ENCODE measurements around the gene NUAK2.

The NUAK2 gene

DNA sequence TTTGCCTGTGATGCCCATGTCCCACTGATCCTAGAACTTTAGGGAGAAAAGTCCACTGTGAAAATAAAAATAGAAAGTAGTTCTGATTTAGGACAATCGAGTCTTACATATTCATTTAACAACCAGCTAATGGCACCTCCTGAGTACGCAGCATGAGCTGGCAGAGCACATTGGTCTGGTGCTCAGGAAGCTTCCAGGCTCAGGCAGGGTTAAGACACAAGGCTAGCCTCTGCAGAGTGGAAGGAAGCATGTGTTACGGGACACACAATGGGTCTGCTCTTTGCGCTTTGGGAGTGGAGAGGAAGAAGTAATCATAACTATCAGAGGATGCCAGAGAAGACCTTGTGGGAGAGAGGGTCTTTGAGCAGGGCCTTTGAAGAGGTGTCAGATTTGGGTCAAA lies 39.3 kb upstream of the NUAK2 start:
- TF ChIP-seq CTCF (IDR thresholded peaks at IDR 0.05; ENCODE audit: low read depth, low read length), result no peak
- H3K36me3 ChIP-seq, result no peaks in the 10 kb centered on the region

GRCh38 chr1:205359771-205360565 lies 38.4 kb upstream of the NUAK2 start:
- Histone ChIP-seq H3K27me3 (ENCODE audit: insufficient read depth, low read depth, severe bottlenecking) (no peaks in the 10 kb centered on the region), H3K9me3 (ENCODE audit: severe bottlenecking) (no peaks in the 10 kb centered on the region), H3K4me3 (ENCODE audit: low read depth, low read length) (peak overlapping the region; percentile 39), H3K27ac (peak overlapping the region; percentile 97), H3K36me3 (no peaks in the 10 kb centered on the region)
- TF ChIP-seq CTCF (IDR thresholded peaks at IDR 0.05; ENCODE audit: low read depth, low read length), result no peak
- DNase-seq, result peak; percentile 98

More for the DNA sequence above, 39.3 kb upstream of the NUAK2 start:
- Histone ChIP-seq H3K27me3 (ENCODE audit: insufficient read depth, low read depth, severe bottlenecking) (no peaks in the 10 kb centered on the region), H3K9me3 (ENCODE audit: severe bottlenecking) (no peaks in the 10 kb centered on the region), H3K4me3 (ENCODE audit: low read depth, low read length) (no peak overlapping the region), H3K27ac (peak overlapping the region; percentile 97)
- no peak for DNase-seq

DNA sequence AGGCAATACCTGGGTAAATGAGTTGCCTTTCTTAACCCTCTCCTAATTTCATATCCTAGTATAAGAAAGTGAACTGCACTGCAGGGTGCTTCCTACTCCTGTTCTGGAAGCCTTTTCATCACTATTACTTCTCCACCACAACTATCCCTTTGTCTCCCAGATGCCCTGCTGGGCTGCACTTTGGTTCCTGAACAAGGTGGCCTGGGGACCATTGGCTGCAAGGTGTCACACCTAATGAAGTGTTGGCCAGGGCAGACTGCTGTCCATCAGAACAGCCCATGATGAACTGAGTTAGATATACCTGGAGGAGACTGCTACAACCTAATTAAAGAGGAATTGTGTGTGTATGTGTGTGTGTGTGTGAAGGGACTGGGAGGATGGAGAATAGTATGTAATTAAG lies 37.0 kb upstream of the NUAK2 start:
- no peak for DNase-seq
- Histone ChIP-seq H3K27ac (peak overlapping the region; percentile 97), H3K4me3 (ENCODE audit: low read depth, low read length) (no peak overlapping the region), H3K36me3 (no peaks in the 10 kb centered on the region), H3K27me3 (ENCODE audit: insufficient read depth, low read depth, severe bottlenecking) (no peaks in the 10 kb centered on the region), H3K9me3 (ENCODE audit: severe bottlenecking) (no peaks in the 10 kb centered on the region)
- no peak for TF ChIP-seq CTCF (IDR thresholded peaks at IDR 0.05; ENCODE audit: low read depth, low read length)

- Histone ChIP-seq H3K27ac (no peak overlapping the region; the same call in 1 of the 2 replicates), H3K27me3 (ENCODE audit: insufficient read depth, low read depth, severe bottlenecking) (no peaks in the 10 kb centered on the region), H3K4me3 (ENCODE audit: low read depth, low read length) (no peak overlapping the region), H3K9me3 (ENCODE audit: severe bottlenecking) (no peaks in the 10 kb centered on the region), H3K36me3 (no peaks in the 10 kb centered on the region)
- no peak for TF ChIP-seq CTCF (IDR thresholded peaks at IDR 0.05; ENCODE audit: low read depth, low read length)
- no peak for DNase-seq
Measured at GRCh38 chr1:205357567-205357966, 36.0 kb upstream of the NUAK2 start.

DNA sequence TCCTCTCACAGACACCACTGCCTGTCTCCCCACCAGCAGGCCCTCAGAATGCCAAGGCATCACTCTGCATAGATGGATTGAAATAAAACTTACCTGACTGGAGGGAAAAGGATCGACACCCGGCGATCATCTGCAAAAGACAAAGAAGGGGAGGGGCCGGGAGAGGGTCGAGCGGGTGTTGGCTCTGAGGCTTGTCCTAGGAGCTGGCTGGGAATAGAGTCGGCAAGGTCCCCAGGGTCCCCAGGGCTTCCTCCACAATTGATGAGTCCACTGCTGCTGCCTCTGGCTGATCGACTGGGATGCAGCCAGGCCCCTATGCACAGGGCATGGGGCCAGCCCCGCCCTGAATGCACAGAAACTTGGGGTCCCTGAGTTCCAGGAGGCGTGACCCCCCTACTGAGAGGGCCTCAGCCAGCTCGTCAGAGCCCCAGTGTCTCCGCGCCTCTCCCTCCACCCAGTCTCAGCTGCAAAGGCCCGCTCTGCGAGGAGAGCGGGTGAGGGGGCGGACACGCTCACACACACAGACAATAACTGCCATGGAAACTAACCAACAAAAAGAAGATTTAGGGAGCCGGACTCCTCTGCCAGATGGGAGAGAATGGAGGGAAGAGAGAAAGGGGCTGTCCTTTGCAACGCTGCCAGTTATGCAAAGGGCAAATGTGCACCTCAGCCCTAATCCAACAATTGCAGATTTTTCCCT lies 35.0 kb upstream of the NUAK2 start, which contains the start of gene KLHDC8A:
TSS of gene KLHDC8A (minus strand) at position 483 of the 700 bp plus-strand sequence. CDS start 13,318 bp downstream, outside the sequence.
- peak; percentile 55 for DNase-seq
- no peak within 1 kb of the TSS for H3K4me3 ChIP-seq (ENCODE audit: low read depth, low read length)
- no peaks in the 10 kb centered on the region for H3K9me3 ChIP-seq (ENCODE audit: severe bottlenecking)
- H3K36me3 ChIP-seq, result no peaks in the 10 kb centered on the region
- TF ChIP-seq CTCF (IDR thresholded peaks at IDR 0.05; ENCODE audit: low read depth, low read length), result no peak
- H3K27me3 ChIP-seq (ENCODE audit: insufficient read depth, low read depth, severe bottlenecking), result no peaks in the 10 kb centered on the region
- peak within 1 kb of the TSS; percentile 17 for H3K27ac ChIP-seq
